Thyroid gland (tissue), 4 donors: Measurements from ENCODE around the gene TFCP2L1.

Experiments
- POLR2A ChIP-seq, 2 donors: fragments of 450-650 bp; IDR thresholded peaks; one replicate each; pipeline ENCODE4 v1.6.1; 2017; ENCODE audit warnings: antibody characterized with exemption in 2 of 2, mild to moderate bottlenecking in 2 of 2, moderate library complexity in 1 of 2
- TF ChIP-seq, protein P1 (sequence below), 6 experiments: fragments of 200-600 bp in 3 of 6; fragments of 450-650 bp in 3 of 6; sonication (generic) in 3 of 6; IDR thresholded peaks; one replicate each; pipeline ENCODE4 v1.5.1; 2016 to 2019; ENCODE audit warnings: antibody characterized with exemption in 6 of 6, mild to moderate bottlenecking in 2 of 6, inconsistent platforms in 1 of 6, moderate library complexity in 1 of 6

DNA sequence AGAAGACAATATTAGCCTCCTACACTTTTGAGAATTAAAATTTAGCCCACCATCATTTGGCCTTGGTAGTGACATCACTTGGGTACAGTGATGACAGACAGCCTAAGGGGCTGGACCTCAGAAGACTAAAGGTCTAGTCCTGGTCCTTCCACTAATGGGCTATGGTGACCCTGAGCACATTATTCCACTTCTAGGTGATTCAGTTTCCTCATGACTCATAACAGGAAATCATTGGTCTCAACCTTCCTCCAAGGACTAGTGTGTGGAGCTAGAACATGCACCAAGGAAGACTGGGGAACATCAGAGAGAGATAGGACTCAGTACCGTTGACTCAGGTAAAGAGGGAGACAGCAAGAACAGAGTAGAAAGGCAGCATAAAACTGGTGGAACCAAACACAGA, 64.0 kb downstream of the TFCP2L1 start:
- TF ChIP-seq, protein P1, sequence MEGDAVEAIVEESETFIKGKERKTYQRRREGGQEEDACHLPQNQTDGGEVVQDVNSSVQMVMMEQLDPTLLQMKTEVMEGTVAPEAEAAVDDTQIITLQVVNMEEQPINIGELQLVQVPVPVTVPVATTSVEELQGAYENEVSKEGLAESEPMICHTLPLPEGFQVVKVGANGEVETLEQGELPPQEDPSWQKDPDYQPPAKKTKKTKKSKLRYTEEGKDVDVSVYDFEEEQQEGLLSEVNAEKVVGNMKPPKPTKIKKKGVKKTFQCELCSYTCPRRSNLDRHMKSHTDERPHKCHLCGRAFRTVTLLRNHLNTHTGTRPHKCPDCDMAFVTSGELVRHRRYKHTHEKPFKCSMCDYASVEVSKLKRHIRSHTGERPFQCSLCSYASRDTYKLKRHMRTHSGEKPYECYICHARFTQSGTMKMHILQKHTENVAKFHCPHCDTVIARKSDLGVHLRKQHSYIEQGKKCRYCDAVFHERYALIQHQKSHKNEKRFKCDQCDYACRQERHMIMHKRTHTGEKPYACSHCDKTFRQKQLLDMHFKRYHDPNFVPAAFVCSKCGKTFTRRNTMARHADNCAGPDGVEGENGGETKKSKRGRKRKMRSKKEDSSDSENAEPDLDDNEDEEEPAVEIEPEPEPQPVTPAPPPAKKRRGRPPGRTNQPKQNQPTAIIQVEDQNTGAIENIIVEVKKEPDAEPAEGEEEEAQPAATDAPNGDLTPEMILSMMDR (IDR thresholded peaks at IDR 0.05) = no peak
- no peak for TF ChIP-seq POLR2A (IDR thresholded peaks at IDR 0.05)
